GM23338 (cell line): ENCODE results near the gene CEACAM7. TPM values are rescaled to one million over a fixed set of nuclear protein-coding genes. Genes with fewer than 3 reads are reported as not detected.

Experiments
- ATAC-seq: fragments of 200-7000 bp; cut with Tn5 transposase; 3 replicates; pipeline ENCODE4 v1.9.1; 2020
- DNase-seq: peaks from one replicate; pipeline ENCODE4 v3.0.0-alpha.2; 2015; ENCODE audit warnings: low spot score
- H2AFZ ChIP-seq: fragments of 200-600 bp; sonication (generic); 2 replicates; pipeline ENCODE4 v1.8.0; 2016; ENCODE audit warnings: antibody characterized with exemption, mild to moderate bottlenecking, moderate library complexity
- H3F3A ChIP-seq: fragments of 200-600 bp; sonication (generic); replicated peaks from 2 replicates; pipeline ENCODE4 v1.8.0; 2017; ENCODE audit warnings: antibody characterized with exemption, mixed run types, low read depth
- H3K27ac ChIP-seq: fragments of 200-600 bp; sonication (generic); 2 replicates; pipeline ENCODE4 v1.6.1; 2016; ENCODE audit warnings: low read depth
- H3K27me3 ChIP-seq: fragments of 200-600 bp; sonication (generic); 2 replicates; pipeline ENCODE4 v1.8.0; 2016; ENCODE audit warnings: mild to moderate bottlenecking, mixed run types, moderate library complexity; ENCODE audit not compliant: insufficient read depth
- H3K36me3 ChIP-seq: fragments of 200-600 bp; sonication (generic); 2 replicates; pipeline ENCODE4 v1.8.0; 2016; ENCODE audit warnings: mild to moderate bottlenecking; ENCODE audit not compliant: insufficient read depth
- H3K4me1 ChIP-seq: fragments of 200-600 bp; sonication (generic); 2 replicates; pipeline ENCODE4 v1.8.0; 2016; ENCODE audit warnings: mild to moderate bottlenecking, moderate library complexity; ENCODE audit not compliant: insufficient read depth
- H3K4me2 ChIP-seq: fragments of 200-600 bp; sonication (generic); 2 replicates; pipeline ENCODE4 v1.7.1; 2017; ENCODE audit warnings: mixed run types
- H3K4me3 ChIP-seq: fragments of 200-600 bp; sonication (generic); 2 replicates; pipeline ENCODE4 v1.6.1; 2016; ENCODE audit warnings: mixed run types
- H3K79me2 ChIP-seq: fragments of 200-600 bp; sonication (generic); replicated peaks from 2 replicates; pipeline ENCODE4 v1.8.0; 2017; ENCODE audit warnings: mild to moderate bottlenecking; ENCODE audit not compliant: insufficient read depth
- H3K9me2 ChIP-seq: fragments of 200-600 bp; sonication (generic); 2 replicates; pipeline ENCODE4 v1.8.0; 2017; ENCODE audit not compliant: insufficient read depth
- H4K20me1 ChIP-seq: fragments of 200-600 bp; sonication (generic); replicated peaks from 2 replicates; pipeline ENCODE4 v1.8.0; 2017; ENCODE audit warnings: mild to moderate bottlenecking; ENCODE audit not compliant: insufficient read depth
- H3K27ac Mint-ChIP-seq: 2 replicates; pipeline ENCODE4 v1.8.0; 2020; ENCODE audit warnings: inconsistent platforms, mild to moderate bottlenecking, moderate library complexity, mixed read lengths
- H3K27me3 Mint-ChIP-seq: 3 replicates; pipeline ENCODE4 v1.8.0; 2022; ENCODE audit warnings: low read depth, mild to moderate bottlenecking, moderate library complexity, mixed read lengths, inconsistent platforms; ENCODE audit not compliant: insufficient read depth, poor library complexity
- H3K36me3 Mint-ChIP-seq: 3 replicates; pipeline ENCODE4 v1.8.0; 2021; ENCODE audit warnings: low read depth, mild to moderate bottlenecking, inconsistent platforms, moderate library complexity, mixed read lengths
- H3K4me1 Mint-ChIP-seq: 3 replicates; pipeline ENCODE4 v1.8.0; 2020; ENCODE audit warnings: mild to moderate bottlenecking, inconsistent platforms, mixed read lengths
- H3K4me3 Mint-ChIP-seq: 3 replicates; pipeline ENCODE4 v1.8.0; 2021; ENCODE audit warnings: moderate library complexity, mild to moderate bottlenecking, inconsistent platforms, mixed read lengths
- H3K9me3 Mint-ChIP-seq: 3 replicates; pipeline ENCODE4 v1.8.0; 2020; ENCODE audit warnings: moderate library complexity, mild to moderate bottlenecking, inconsistent platforms, mixed read lengths
- EZH2 ChIP-seq: fragments of 200-600 bp; sonication (generic); IDR thresholded peaks from one replicate; pipeline ENCODE4 v1.8.0; 2017; ENCODE audit warnings: antibody characterized with exemption, mild to moderate bottlenecking, low read depth; ENCODE audit not compliant: unreplicated experiment
- EZH2phosphoT487 ChIP-seq: fragments of 200-600 bp; sonication (generic); IDR thresholded peaks from one replicate; pipeline ENCODE4 v1.8.1; 2018; ENCODE audit warnings: antibody characterized with exemption; ENCODE audit not compliant: unreplicated experiment
- NANOG ChIP-seq: IDR thresholded peaks from 2 replicates; pipeline ENCODE4 v1.6.1; 2016; ENCODE audit warnings: antibody characterized with exemption, borderline replicate concordance
- ZNF331 ChIP-seq: fragments of 250-450 bp; sonication (Bioruptor Pico); IDR thresholded peaks from 2 replicates; pipeline ENCODE4 v1.5.0; 2020; ENCODE audit warnings: low read depth, mild to moderate bottlenecking, moderate library complexity
- polyA plus RNA-seq: library from polyadenylated mRNA; unstranded; fragments of >200 nt; fragmentation: Nextera tagmentation; extraction: Ambion mirVana; gene quantifications from 2 replicates; pipeline ENCODE4 v1.2.1, GENCODE V29; 2016
- total RNA-seq: library from RNA; depleted of rRNA; stranded (reverse); fragments of >200 nt; shearing (Covaris generic); gene quantifications from 2 replicates; pipeline ENCODE4 v1.2.3, GENCODE V29; 2014
- TF ChIP-seq, protein P1 (sequence below), 2 experiments: fragments of 200-600 bp in 1 of 2; sonication (generic) in 1 of 2; conservative IDR thresholded peaks; 2 replicates each; pipeline versions ENCODE4 v1.5.1 to v1.6.1; 2016 to 2017; ENCODE audit warnings: antibody characterized with exemption in 2 of 2, low read depth in 2 of 2, mild to moderate bottlenecking in 2 of 2, moderate library complexity in 1 of 2
- TF ChIP-seq, protein P2 (sequence below): IDR thresholded peaks from one replicate; pipeline ENCODE4 v1.6.1; 2018; ENCODE audit warnings: antibody characterized with exemption; ENCODE audit not compliant: unreplicated experiment
- TF ChIP-seq, protein P3 (sequence below): fragments of 250-450 bp; sonication (Bioruptor Pico); IDR thresholded peaks from 2 replicates; pipeline ENCODE4 v1.5.0; 2020; ENCODE audit warnings: mild to moderate bottlenecking, moderate library complexity

The CEACAM7 gene
- total and polyA plus RNA-seq, 2 experiments from 2014 or later: 0.24 TPM; not detected in 1

DNA sequence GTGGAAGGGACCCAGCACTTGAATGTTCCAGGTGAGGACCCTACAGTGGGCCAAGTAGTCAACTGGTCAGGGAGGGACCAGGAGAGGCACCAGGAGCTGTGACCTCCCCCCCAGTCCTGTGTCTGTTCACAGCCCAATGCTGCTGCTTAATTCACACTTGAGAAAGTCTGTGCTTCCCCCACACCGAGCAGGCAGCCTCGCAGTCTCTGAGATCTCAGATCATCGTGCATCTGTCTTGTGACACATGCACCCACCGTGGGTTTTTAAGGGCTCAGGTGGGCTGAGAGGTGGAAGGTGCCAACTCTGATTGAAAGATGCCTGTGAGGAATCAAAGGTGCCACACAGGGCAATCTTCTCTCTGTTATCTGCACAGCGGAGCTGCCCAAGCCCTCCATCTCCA lies 26.5 kb upstream of the CEACAM7 start (continued):
- TF ChIP-seq, protein P1, sequence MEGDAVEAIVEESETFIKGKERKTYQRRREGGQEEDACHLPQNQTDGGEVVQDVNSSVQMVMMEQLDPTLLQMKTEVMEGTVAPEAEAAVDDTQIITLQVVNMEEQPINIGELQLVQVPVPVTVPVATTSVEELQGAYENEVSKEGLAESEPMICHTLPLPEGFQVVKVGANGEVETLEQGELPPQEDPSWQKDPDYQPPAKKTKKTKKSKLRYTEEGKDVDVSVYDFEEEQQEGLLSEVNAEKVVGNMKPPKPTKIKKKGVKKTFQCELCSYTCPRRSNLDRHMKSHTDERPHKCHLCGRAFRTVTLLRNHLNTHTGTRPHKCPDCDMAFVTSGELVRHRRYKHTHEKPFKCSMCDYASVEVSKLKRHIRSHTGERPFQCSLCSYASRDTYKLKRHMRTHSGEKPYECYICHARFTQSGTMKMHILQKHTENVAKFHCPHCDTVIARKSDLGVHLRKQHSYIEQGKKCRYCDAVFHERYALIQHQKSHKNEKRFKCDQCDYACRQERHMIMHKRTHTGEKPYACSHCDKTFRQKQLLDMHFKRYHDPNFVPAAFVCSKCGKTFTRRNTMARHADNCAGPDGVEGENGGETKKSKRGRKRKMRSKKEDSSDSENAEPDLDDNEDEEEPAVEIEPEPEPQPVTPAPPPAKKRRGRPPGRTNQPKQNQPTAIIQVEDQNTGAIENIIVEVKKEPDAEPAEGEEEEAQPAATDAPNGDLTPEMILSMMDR (conservative IDR thresholded peaks at IDR 0.05; ENCODE audit: low read depth in 2 of 2): no peak
- TF ChIP-seq NANOG (no peak), EZH2 (no peak), ZNF331 (no peak)
- TF ChIP-seq, protein P2, sequence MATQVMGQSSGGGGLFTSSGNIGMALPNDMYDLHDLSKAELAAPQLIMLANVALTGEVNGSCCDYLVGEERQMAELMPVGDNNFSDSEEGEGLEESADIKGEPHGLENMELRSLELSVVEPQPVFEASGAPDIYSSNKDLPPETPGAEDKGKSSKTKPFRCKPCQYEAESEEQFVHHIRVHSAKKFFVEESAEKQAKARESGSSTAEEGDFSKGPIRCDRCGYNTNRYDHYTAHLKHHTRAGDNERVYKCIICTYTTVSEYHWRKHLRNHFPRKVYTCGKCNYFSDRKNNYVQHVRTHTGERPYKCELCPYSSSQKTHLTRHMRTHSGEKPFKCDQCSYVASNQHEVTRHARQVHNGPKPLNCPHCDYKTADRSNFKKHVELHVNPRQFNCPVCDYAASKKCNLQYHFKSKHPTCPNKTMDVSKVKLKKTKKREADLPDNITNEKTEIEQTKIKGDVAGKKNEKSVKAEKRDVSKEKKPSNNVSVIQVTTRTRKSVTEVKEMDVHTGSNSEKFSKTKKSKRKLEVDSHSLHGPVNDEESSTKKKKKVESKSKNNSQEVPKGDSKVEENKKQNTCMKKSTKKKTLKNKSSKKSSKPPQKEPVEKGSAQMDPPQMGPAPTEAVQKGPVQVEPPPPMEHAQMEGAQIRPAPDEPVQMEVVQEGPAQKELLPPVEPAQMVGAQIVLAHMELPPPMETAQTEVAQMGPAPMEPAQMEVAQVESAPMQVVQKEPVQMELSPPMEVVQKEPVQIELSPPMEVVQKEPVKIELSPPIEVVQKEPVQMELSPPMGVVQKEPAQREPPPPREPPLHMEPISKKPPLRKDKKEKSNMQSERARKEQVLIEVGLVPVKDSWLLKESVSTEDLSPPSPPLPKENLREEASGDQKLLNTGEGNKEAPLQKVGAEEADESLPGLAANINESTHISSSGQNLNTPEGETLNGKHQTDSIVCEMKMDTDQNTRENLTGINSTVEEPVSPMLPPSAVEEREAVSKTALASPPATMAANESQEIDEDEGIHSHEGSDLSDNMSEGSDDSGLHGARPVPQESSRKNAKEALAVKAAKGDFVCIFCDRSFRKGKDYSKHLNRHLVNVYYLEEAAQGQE: no peak

DNA sequence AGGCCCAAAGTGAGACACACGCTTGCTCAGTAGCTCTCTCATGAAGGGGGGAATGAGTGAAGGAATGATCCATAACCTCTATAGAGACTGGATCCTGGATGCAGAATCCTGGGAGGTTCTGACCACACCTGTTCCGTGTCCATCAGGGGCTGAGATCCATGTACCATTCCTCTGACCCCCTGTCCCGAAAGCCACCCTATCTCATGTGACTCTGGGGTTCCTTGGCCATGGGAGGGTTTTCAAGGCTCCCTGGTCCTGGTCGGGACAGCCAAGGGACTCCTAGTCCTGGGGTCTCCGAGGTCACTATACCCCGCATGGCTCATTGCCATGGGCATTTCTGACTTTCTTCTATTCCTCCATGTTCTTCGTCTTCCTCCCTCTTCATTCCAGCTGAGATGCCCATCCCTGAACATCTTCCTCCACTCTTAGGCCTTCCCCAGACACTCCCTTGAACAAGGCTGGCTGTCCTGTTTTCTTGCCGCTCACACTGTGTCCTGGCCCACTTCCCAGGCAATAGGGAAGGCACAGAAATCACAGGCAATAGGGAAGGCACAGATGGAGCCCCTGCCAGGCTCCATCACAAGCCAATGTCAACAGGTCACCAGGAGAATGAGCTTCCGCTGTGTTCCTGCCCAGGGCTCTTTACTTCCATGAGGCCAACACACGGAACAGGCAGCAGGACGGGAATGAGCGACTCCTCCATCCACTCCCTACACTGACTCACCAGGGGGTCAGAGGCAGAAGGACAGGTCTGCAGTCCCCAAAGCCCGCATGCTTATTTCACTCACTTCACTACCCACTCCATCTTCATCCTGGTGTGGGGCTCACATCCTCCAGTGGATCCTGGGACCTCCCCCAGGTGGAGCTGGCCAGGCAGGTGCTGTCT lies 23.5 kb upstream of the CEACAM7 start:
- Mint-ChIP-seq H3K27ac (no peak overlapping the region), H3K27me3 (peaks cover 11% of the 10 kb centered on the region), H3K9me3 (no peaks in the 10 kb centered on the region), H3K4me3 (no peak overlapping the region), H3K36me3 (no peaks in the 10 kb centered on the region), H3K4me1 (peaks cover 2% of the 10 kb centered on the region; the same call in 1 of the 3 replicates)
- no peaks in the 10 kb centered on the region for H3K4me1 ChIP-seq
- no peak overlapping the region for H2AFZ ChIP-seq
- no peaks in the 10 kb centered on the region for H3F3A ChIP-seq
- no peaks in the 10 kb centered on the region for H3K36me3 ChIP-seq
- ATAC-seq: no peak
- H3K27me3 ChIP-seq: no peaks in the 10 kb centered on the region
- H3K79me2 ChIP-seq: no peaks in the 10 kb centered on the region
- TF ChIP-seq, protein P3, sequence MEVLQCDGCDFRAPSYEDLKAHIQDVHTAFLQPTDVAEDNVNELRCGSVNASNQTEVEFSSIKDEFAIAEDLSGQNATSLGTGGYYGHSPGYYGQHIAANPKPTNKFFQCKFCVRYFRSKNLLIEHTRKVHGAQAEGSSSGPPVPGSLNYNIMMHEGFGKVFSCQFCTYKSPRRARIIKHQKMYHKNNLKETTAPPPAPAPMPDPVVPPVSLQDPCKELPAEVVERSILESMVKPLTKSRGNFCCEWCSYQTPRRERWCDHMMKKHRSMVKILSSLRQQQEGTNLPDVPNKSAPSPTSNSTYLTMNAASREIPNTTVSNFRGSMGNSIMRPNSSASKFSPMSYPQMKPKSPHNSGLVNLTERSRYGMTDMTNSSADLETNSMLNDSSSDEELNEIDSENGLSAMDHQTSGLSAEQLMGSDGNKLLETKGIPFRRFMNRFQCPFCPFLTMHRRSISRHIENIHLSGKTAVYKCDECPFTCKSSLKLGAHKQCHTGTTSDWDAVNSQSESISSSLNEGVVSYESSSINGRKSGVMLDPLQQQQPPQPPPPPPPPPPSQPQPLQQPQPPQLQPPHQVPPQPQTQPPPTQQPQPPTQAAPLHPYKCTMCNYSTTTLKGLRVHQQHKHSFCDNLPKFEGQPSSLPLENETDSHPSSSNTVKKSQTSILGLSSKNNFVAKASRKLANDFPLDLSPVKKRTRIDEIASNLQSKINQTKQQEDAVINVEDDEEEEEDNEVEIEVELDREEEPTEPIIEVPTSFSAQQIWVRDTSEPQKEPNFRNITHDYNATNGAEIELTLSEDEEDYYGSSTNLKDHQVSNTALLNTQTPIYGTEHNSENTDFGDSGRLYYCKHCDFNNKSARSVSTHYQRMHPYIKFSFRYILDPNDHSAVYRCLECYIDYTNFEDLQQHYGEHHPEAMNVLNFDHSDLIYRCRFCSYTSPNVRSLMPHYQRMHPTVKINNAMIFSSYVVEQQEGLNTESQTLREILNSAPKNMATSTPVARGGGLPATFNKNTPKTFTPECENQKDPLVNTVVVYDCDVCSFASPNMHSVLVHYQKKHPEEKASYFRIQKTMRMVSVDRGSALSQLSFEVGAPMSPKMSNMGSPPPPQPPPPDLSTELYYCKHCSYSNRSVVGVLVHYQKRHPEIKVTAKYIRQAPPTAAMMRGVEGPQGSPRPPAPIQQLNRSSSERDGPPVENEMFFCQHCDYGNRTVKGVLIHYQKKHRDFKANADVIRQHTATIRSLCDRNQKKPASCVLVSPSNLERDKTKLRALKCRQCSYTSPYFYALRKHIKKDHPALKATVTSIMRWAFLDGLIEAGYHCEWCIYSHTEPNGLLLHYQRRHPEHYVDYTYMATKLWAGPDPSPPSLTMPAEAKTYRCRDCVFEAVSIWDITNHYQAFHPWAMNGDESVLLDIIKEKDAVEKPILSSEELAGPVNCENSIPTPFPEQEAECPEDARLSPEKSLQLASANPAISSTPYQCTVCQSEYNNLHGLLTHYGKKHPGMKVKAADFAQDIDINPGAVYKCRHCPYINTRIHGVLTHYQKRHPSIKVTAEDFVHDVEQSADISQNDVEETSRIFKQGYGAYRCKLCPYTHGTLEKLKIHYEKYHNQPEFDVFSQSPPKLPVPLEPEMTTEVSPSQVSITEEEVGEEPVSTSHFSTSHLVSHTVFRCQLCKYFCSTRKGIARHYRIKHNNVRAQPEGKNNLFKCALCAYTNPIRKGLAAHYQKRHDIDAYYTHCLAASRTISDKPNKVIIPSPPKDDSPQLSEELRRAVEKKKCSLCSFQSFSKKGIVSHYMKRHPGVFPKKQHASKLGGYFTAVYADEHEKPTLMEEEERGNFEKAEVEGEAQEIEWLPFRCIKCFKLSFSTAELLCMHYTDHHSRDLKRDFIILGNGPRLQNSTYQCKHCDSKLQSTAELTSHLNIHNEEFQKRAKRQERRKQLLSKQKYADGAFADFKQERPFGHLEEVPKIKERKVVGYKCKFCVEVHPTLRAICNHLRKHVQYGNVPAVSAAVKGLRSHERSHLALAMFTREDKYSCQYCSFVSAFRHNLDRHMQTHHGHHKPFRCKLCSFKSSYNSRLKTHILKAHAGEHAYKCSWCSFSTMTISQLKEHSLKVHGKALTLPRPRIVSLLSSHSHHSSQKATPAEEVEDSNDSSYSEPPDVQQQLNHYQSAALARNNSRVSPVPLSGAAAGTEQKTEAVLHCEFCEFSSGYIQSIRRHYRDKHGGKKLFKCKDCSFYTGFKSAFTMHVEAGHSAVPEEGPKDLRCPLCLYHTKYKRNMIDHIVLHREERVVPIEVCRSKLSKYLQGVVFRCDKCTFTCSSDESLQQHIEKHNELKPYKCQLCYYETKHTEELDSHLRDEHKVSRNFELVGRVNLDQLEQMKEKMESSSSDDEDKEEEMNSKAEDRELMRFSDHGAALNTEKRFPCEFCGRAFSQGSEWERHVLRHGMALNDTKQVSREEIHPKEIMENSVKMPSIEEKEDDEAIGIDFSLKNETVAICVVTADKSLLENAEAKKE: no peak
- TF ChIP-seq, protein P1 (conservative IDR thresholded peaks at IDR 0.05; ENCODE audit: low read depth in 2 of 2): no peak
- TF ChIP-seq EZH2phosphoT487: no peak
- no peak for TF ChIP-seq EZH2
- no peak overlapping the region for H3K4me3 ChIP-seq
- no peaks in the 10 kb centered on the region for H4K20me1 ChIP-seq
- no peaks in the 10 kb centered on the region for H3K9me2 ChIP-seq
- no peak for DNase-seq
- no peak overlapping the region for H3K4me2 ChIP-seq
- no peak overlapping the region for H3K27ac ChIP-seq
